Measurements from ENCODE around the gene GAL3ST3.

The GAL3ST3 gene

GRCh38 chr11:66020618-66021357, 28.2 kb downstream of the GAL3ST3 start:
- no peak overlapping the region for H3K4me3 ChIP-seq (ENCODE audit: control insufficient read depth, low read depth, low read length)
- DNase-seq (ENCODE audit: low read depth), result no peak
- TF ChIP-seq CTCF (IDR thresholded peaks at IDR 0.05; ENCODE audit: control insufficient read depth, insufficient read depth, low read depth, low read length, missing control alignments), result no peak

- DNase-seq (ENCODE audit: low read depth), result no peak
- TF ChIP-seq CTCF (IDR thresholded peaks at IDR 0.05; ENCODE audit: control insufficient read depth, insufficient read depth, low read depth, low read length, missing control alignments), result no peak
- H3K4me3 ChIP-seq (ENCODE audit: control insufficient read depth, low read depth, low read length), result no peak overlapping the region
Measured at GRCh38 chr11:66020212-66020611, 28.7 kb downstream of the GAL3ST3 start.

GRCh38 chr11:66017321-66017720, 31.6 kb downstream of the GAL3ST3 start:
- no peak for TF ChIP-seq CTCF (IDR thresholded peaks at IDR 0.05; ENCODE audit: control insufficient read depth, insufficient read depth, low read depth, low read length, missing control alignments)
- H3K4me3 ChIP-seq (ENCODE audit: control insufficient read depth, low read depth, low read length), result no peak overlapping the region
- no peak for DNase-seq (ENCODE audit: low read depth)

- no peak for TF ChIP-seq CTCF (IDR thresholded peaks at IDR 0.05; ENCODE audit: control insufficient read depth, insufficient read depth, low read depth, low read length, missing control alignments)
- no peak overlapping the region for H3K4me3 ChIP-seq (ENCODE audit: control insufficient read depth, low read depth, low read length)
- no peak for DNase-seq (ENCODE audit: low read depth)
Measured at GRCh38 chr11:66016793-66017177, 32.2 kb downstream of the GAL3ST3 start.

- TF ChIP-seq CTCF (IDR thresholded peaks at IDR 0.05; ENCODE audit: control insufficient read depth, insufficient read depth, low read depth, low read length, missing control alignments), result no peak
- no peak for DNase-seq (ENCODE audit: low read depth)
- H3K4me3 ChIP-seq (ENCODE audit: control insufficient read depth, low read depth, low read length), result no peak overlapping the region
Measured at GRCh38 chr11:66015936-66016792, 32.8 kb downstream of the GAL3ST3 start.

- DNase-seq (ENCODE audit: low read depth), result no peak
- H3K4me3 ChIP-seq (ENCODE audit: control insufficient read depth, low read depth, low read length), result no peak overlapping the region
- TF ChIP-seq CTCF (IDR thresholded peaks at IDR 0.05; ENCODE audit: control insufficient read depth, insufficient read depth, low read depth, low read length, missing control alignments), result no peak
Measured at GRCh38 chr11:66015454-66015881, 33.5 kb downstream of the GAL3ST3 start.

All from AG09309 (cell line).